Measurements from ENCODE around the gene DCLK1. TPM values are rescaled to one million over a fixed set of nuclear protein-coding genes. Genes with fewer than 3 reads are reported as not detected.

DCLK1 gene
- total and polyA plus RNA-seq, 2 donors (not counting 1 experiment from before 2014, with no cell fraction given), result 0.56 to 6.3 TPM

GRCh38 chr13:35887115-35887666, 244.0 kb downstream of the DCLK1 start:
- Histone ChIP-seq H3K4me3 (replicated peaks in 1 of 4; ENCODE audit: control extremely low read depth in 1 of 4, insufficient read depth in 1 of 4, low read depth in 3 of 4, low read length in 4 of 4) (no peak overlapping the region), H3K36me3 (ENCODE audit: control insufficient read depth, insufficient read depth, low read length) (no peaks in the 10 kb centered on the region), H3K4me1 (ENCODE audit: control insufficient read depth, extremely low read depth, insufficient read depth, low read length) (peaks cover 6% of the 10 kb centered on the region), H4K20me1 (ENCODE audit: control insufficient read depth, extremely low read depth, insufficient read depth, low read length) (no peaks in the 10 kb centered on the region), H2AFZ (ENCODE audit: low read length) (no peak overlapping the region), H3K9ac (ENCODE audit: insufficient read depth, low read length) (no peak overlapping the region), H3K27me3 (ENCODE audit: control insufficient read depth, insufficient read depth, low read length) (no peaks in the 10 kb centered on the region), H3K9me3 (ENCODE audit: control insufficient read depth, insufficient read depth, low read depth, low read length) (no peaks in the 10 kb centered on the region), H3K4me2 (ENCODE audit: extremely low read depth, insufficient read depth, low read length) (no peak overlapping the region), H3K27ac (ENCODE audit: insufficient read depth, low read length) (no peak overlapping the region), H3K79me2 (ENCODE audit: control insufficient read depth, insufficient read depth, low read length) (no peaks in the 10 kb centered on the region)
- TF ChIP-seq CTCF (conservative IDR thresholded peaks at IDR 0.05 in 1 of 2, IDR thresholded peaks at IDR 0.05 in 1 of 2; ENCODE audit: low read depth in 1 of 2, low read length in 2 of 2) (no peak), EZH2 (IDR thresholded peaks at IDR 0.05; ENCODE audit: low read length, missing control alignments) (no peak)
- DNase-seq (ENCODE audit: low read depth in 2 of 2), result no peak

- H3K27ac ChIP-seq (ENCODE audit: insufficient read depth, low read length), result no peak overlapping the region
- TF ChIP-seq EZH2 (IDR thresholded peaks at IDR 0.05; ENCODE audit: low read length, missing control alignments) (no peak), CTCF (conservative IDR thresholded peaks at IDR 0.05 in 1 of 2, IDR thresholded peaks at IDR 0.05 in 1 of 2; ENCODE audit: low read depth in 1 of 2, low read length in 2 of 2) (no peak)
- H3K4me3 ChIP-seq (replicated peaks in 1 of 4; ENCODE audit: control extremely low read depth in 1 of 4, insufficient read depth in 1 of 4, low read depth in 3 of 4, low read length in 4 of 4), result no peak overlapping the region
- no peak for DNase-seq (ENCODE audit: low read depth in 2 of 2)
- peak overlapping the region; percentile 11 for H3K4me2 ChIP-seq (ENCODE audit: extremely low read depth, insufficient read depth, low read length)
- no peaks in the 10 kb centered on the region for H3K27me3 ChIP-seq (ENCODE audit: control insufficient read depth, insufficient read depth, low read length)
- no peak overlapping the region for H3K9ac ChIP-seq (ENCODE audit: insufficient read depth, low read length)
- H3K4me1 ChIP-seq (ENCODE audit: control insufficient read depth, extremely low read depth, insufficient read depth, low read length), result peaks cover 2% of the 10 kb centered on the region
- H3K36me3 ChIP-seq (ENCODE audit: control insufficient read depth, insufficient read depth, low read length), result no peaks in the 10 kb centered on the region
- no peak overlapping the region for H2AFZ ChIP-seq (ENCODE audit: low read length)
- H3K79me2 ChIP-seq (ENCODE audit: control insufficient read depth, insufficient read depth, low read length), result no peaks in the 10 kb centered on the region
- H4K20me1 ChIP-seq (ENCODE audit: control insufficient read depth, extremely low read depth, insufficient read depth, low read length), result no peaks in the 10 kb centered on the region
- H3K9me3 ChIP-seq (ENCODE audit: control insufficient read depth, insufficient read depth, low read depth, low read length), result no peaks in the 10 kb centered on the region
These were observed 244.7 kb downstream of the DCLK1 start for GRCh38 chr13:35886332-35887114.

- TF ChIP-seq CTCF (conservative IDR thresholded peaks at IDR 0.05 in 1 of 2, IDR thresholded peaks at IDR 0.05 in 1 of 2; ENCODE audit: low read depth in 1 of 2, low read length in 2 of 2), result no peak
- H3K4me1 ChIP-seq (ENCODE audit: control insufficient read depth, extremely low read depth, insufficient read depth, low read length), result peaks cover 2% of the 10 kb centered on the region
- no peak overlapping the region for H3K27ac ChIP-seq (ENCODE audit: insufficient read depth, low read length)
- H4K20me1 ChIP-seq (ENCODE audit: control insufficient read depth, extremely low read depth, insufficient read depth, low read length), result no peaks in the 10 kb centered on the region
- no peaks in the 10 kb centered on the region for H3K36me3 ChIP-seq (ENCODE audit: control insufficient read depth, insufficient read depth, low read length)
- no peak overlapping the region for H3K4me2 ChIP-seq (ENCODE audit: extremely low read depth, insufficient read depth, low read length)
- H3K79me2 ChIP-seq (ENCODE audit: control insufficient read depth, insufficient read depth, low read length), result no peaks in the 10 kb centered on the region
- DNase-seq (ENCODE audit: low read depth in 2 of 2), result no peak
- H3K27me3 ChIP-seq (ENCODE audit: control insufficient read depth, insufficient read depth, low read length), result no peaks in the 10 kb centered on the region
- H3K4me3 ChIP-seq (replicated peaks in 1 of 4; ENCODE audit: control extremely low read depth in 1 of 4, insufficient read depth in 1 of 4, low read depth in 3 of 4, low read length in 4 of 4), result no peak overlapping the region
- H3K9me3 ChIP-seq (ENCODE audit: control insufficient read depth, insufficient read depth, low read depth, low read length), result no peaks in the 10 kb centered on the region
- H3K9ac ChIP-seq (ENCODE audit: insufficient read depth, low read length), result no peak overlapping the region
- H2AFZ ChIP-seq (ENCODE audit: low read length), result no peak overlapping the region
These were observed 246.9 kb downstream of the DCLK1 start for GRCh38 chr13:35884211-35884760.
